K562 (cell line): ENCODE measurements around the gene CTBS. TPM values are rescaled to one million over a fixed set of nuclear protein-coding genes. Genes with fewer than 3 reads are reported as not detected.

ENCODE experiments used
- CXXC5 ChIP-seq: fragments of 250-450 bp; sonication (Bioruptor Pico); IDR thresholded peaks from 2 replicates; pipeline ENCODE4 v1.8.0; 2022; ENCODE audit warnings: inconsistent platforms, mild to moderate bottlenecking, moderate library complexity
- EP300 ChIP-seq: IDR thresholded peaks from 2 replicates; pipeline ENCODE4 v1.6.1; 2012; ENCODE audit warnings: low read length, improper control_type of control experiment
- FOSL1 ChIP-seq: fragments of 200-800 bp; sonication (Bioruptor generic); conservative IDR thresholded peaks from 2 replicates; pipeline ENCODE4 v1.6.1; 2016; ENCODE audit warnings: missing genetic modification characterization, missing compliant biosample characterization
- IFI16 ChIP-seq: fragments of 250-450 bp; sonication (Bioruptor Pico); IDR thresholded peaks from 2 replicates; pipeline ENCODE4 v2.1.2; 2022; ENCODE audit warnings: mild to moderate bottlenecking, inconsistent platforms
- LARP7 ChIP-seq: fragments of 450-650 bp; IDR thresholded peaks from 2 replicates; pipeline ENCODE4 v1.6.1; 2016
- MTA3 ChIP-seq: fragments of 450-650 bp; formaldehyde crosslinking; IDR thresholded peaks from 2 replicates; pipeline ENCODE4 v1.6.1; 2017; ENCODE audit warnings: mild to moderate bottlenecking, borderline replicate concordance
- NFIC ChIP-seq: fragments of 450-650 bp; IDR thresholded peaks from 2 replicates; pipeline ENCODE4 v1.6.1; 2017; ENCODE audit warnings: mild to moderate bottlenecking, inconsistent platforms
- POLR2B ChIP-seq: fragments of 450-650 bp; IDR thresholded peaks from 2 replicates; pipeline ENCODE4 v1.6.1; 2018; ENCODE audit warnings: low read depth; ENCODE audit not compliant: partially characterized antibody
- POLR2G ChIP-seq: fragments of 200-400 bp; formaldehyde crosslinking; IDR thresholded peaks from 2 replicates; pipeline ENCODE4 v1.6.1; 2017; ENCODE audit warnings: low read depth, mild to moderate bottlenecking, antibody characterized with exemption, low read length, moderate library complexity
- SIN3A ChIP-seq, 2 experiments: fragments of 150-350 bp in 1 of 2; IDR thresholded peaks; 2 replicates each; pipeline ENCODE4 v1.6.1; 2011 to 2016; ENCODE audit warnings: borderline replicate concordance in 2 of 2, low read depth in 2 of 2, low read length in 2 of 2, mild to moderate bottlenecking in 2 of 2, moderate library complexity in 2 of 2; ENCODE audit not compliant: control insufficient read depth in 1 of 2
- SIN3B ChIP-seq: fragments of 450-650 bp; IDR thresholded peaks from 2 replicates; pipeline ENCODE4 v1.6.1; 2017; ENCODE audit warnings: low read depth, mild to moderate bottlenecking, moderate library complexity
- ZBTB40 ChIP-seq, 2 experiments: fragments of 450-650 bp in 1 of 2; sonication (generic) in 1 of 2; formaldehyde crosslinking in 1 of 2; IDR thresholded peaks; 2 replicates each; pipeline versions ENCODE4 v1.7.1 to v1.9.0; 2016 to 2022; ENCODE audit warnings: inconsistent platforms in 1 of 2, mild to moderate bottlenecking in 1 of 2, missing genetic modification reagents in 1 of 2
- ZC3H11A ChIP-seq: IDR thresholded peaks from 2 replicates; pipeline ENCODE4 v1.6.1; 2012; ENCODE audit warnings: low read depth, low read length, improper control_type of control experiment
- ZFP1 ChIP-seq: fragments of 450-650 bp; formaldehyde crosslinking; IDR thresholded peaks from 2 replicates; pipeline ENCODE4 v1.4.0; 2020; ENCODE audit warnings: mild to moderate bottlenecking, mixed read lengths
- ZSCAN29 ChIP-seq: fragments of 450-650 bp; IDR thresholded peaks from 2 replicates; pipeline ENCODE4 v1.6.1; 2017
- ZSCAN32 ChIP-seq: fragments of 450-650 bp; formaldehyde crosslinking; IDR thresholded peaks from 2 replicates; pipeline ENCODE4 v1.4.0; 2020; ENCODE audit warnings: mild to moderate bottlenecking, moderate library complexity
- polyA plus RNA-seq, 8 experiments: library from polyadenylated mRNA; depleted of rRNA in 4 of 8; stranded (reverse) in 5 of 8; unstranded in 3 of 8; fragments of >200 nt; fragmentation: Nextera tagmentation in 2 of 8; fragmentation: Illumina TruSeq in 1 of 8; extraction: Ambion mirVana in 2 of 8; extraction: Trizol in 1 of 8; gene quantifications; 2 replicates each; pipeline versions ENCODE4 v1.2.1 to v1.2.3, GENCODE V29; 2011 to 2014; ENCODE audit warnings: inconsistent platforms in 1 of 8, missing spikeins in 1 of 8
- total RNA-seq, 7 experiments: library from RNA; depleted of rRNA in 6 of 7; stranded (reverse); fragments of >200 nt in 6 of 7; fragmentation: Illumina TruSeq in 2 of 7; extraction: Trizol in 2 of 7; gene quantifications; 2 replicates each; pipeline versions ENCODE4 v1.2.1 to v1.2.3, GENCODE V29; 2011 to 2021; ENCODE audit warnings: low replicate concordance in 1 of 7
- TF ChIP-seq, protein P1 (sequence below), 2 experiments: fragments of 450-650 bp; IDR thresholded peaks; 2 replicates each; pipeline ENCODE4 v1.6.1; 2016

The CTBS gene
- total and polyA plus RNA-seq, 9 of the 15 experiments (the other 6 are each of a cell fraction or from before 2014, with no cell fraction given): 3.0 to 19.8 (median 9.9) TPM

DNA sequence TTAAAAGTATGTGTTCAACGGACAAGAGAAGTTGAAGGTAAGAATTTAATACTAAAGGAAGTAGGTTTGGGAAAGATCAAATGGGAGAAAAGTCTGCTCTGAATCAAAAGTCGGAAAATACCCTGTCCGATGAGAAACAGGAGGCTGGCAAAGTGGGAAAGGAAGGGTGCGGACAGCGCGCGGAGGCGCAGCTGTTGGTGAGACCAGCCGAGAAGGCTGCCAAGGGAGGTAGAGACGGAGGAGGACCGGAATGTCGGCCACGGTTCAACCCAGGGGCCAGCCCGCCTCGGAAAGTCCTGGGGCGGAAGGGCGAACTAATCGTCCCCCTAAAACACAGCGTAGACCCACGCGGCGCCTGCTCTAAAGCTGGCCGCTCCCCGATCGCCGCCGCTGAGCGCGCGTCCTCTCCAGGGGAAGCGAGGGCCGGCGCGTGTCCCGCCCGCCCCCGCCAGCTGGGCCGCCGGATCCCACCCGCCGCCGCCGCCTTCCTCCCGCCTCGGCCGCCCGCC lies 68.7 kb downstream of the CTBS start (continued):
- TF ChIP-seq ZFP1 (CRISPR knock-in tag) (no peak), CXXC5 (CRISPR knock-in tag) (peak; percentile 38), ZBTB40 (IDR thresholded peaks at IDR 0.05) (0 out of 2 replicates have a peak, but pooled peaks have one; percentile 16), ZBTB40 (CRISPR knock-in tag; IDR thresholded peaks at IDR 0.05) (no peak), SIN3B (0 out of 2 replicates have a peak, but pooled peaks have one; percentile 39), LARP7 (peak; percentile 51; the same call in 1 of the 2 replicates), FOSL1 (tag) (no peak), NFIC (peak; percentile 4; the same call in 1 of the 2 replicates), SIN3A (IDR thresholded peaks at IDR 0.05; ENCODE audit: borderline replicate concordance in 2 of 2, control insufficient read depth in 1 of 2, low read depth in 2 of 2, low read length in 2 of 2) (0 out of 4 replicates have a peak, but pooled peaks have one; percentile 58 to 74), MTA3 (peak; percentile 21; the same call in 1 of the 2 replicates), IFI16 (CRISPR knock-in tag) (no peak), EP300 (no peak), ZSCAN32 (no peak), POLR2G (peak; percentile 59; the same call in 1 of the 2 replicates), POLR2B (no peak), ZC3H11A (no peak), ZSCAN29 (0 out of 2 replicates have a peak, but pooled peaks have one; percentile 34)
- TF ChIP-seq, protein P1, sequence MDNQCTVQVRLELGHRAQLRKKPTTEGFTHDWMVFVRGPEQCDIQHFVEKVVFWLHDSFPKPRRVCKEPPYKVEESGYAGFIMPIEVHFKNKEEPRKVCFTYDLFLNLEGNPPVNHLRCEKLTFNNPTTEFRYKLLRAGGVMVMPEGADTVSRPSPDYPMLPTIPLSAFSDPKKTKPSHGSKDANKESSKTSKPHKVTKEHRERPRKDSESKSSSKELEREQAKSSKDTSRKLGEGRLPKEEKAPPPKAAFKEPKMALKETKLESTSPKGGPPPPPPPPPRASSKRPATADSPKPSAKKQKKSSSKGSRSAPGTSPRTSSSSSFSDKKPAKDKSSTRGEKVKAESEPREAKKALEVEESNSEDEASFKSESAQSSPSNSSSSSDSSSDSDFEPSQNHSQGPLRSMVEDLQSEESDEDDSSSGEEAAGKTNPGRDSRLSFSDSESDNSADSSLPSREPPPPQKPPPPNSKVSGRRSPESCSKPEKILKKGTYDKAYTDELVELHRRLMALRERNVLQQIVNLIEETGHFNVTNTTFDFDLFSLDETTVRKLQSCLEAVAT (IDR thresholded peaks at IDR 0.05): peak in 1 of 2 experiments; percentile 48; a peak in 1 of 4 replicates
